SHP77 treated with DMSO at 0.1 percent for 48 hours (cell line): Measurements from ENCODE around the gene BCHE.
A peak's percentile ranks its signal among the peaks of the same experiment; 100 is the strongest.
"Not testable (repeated sequence)": the region's sequence is repeated elsewhere in the genome, so short reads cannot be mapped to it uniquely, and the experiment has no call there.

Experiments
- DNase-seq: peaks from one replicate; lab custom pipeline; 2025; lab: John Stamatoyannopoulos, UW

BCHE gene

GRCh38 chr3:165816209-165816608 lies 21.0 kb downstream of the BCHE start:
- no peak for DNase-seq

- no peak for DNase-seq
These were observed 21.5 kb downstream of the BCHE start for GRCh38 chr3:165815682-165816081.

GRCh38 chr3:165814380-165814779 lies 22.8 kb downstream of the BCHE start:
- no peak for DNase-seq

- DNase-seq: not testable (repeated sequence)
These were observed 29.3 kb downstream of the BCHE start for GRCh38 chr3:165807937-165808336.

GRCh38 chr3:165805946-165806561 lies 31.2 kb downstream of the BCHE start:
- no peak for DNase-seq

- DNase-seq: no peak
These were observed 33.8 kb downstream of the BCHE start for GRCh38 chr3:165803471-165803870.

- no peak for DNase-seq
These were observed 36.3 kb downstream of the BCHE start for GRCh38 chr3:165800970-165801369.

- no peak for DNase-seq
These were observed 38.2 kb downstream of the BCHE start for GRCh38 chr3:165799026-165799425.

- no peak for DNase-seq
These were observed 39.7 kb downstream of the BCHE start for GRCh38 chr3:165797551-165797950.

GRCh38 chr3:165796701-165797100 lies 40.5 kb downstream of the BCHE start:
- no peak for DNase-seq

- no peak for DNase-seq
These were observed 48.7 kb downstream of the BCHE start for GRCh38 chr3:165788531-165788930.

- DNase-seq: no peak
These were observed 51.2 kb downstream of the BCHE start for GRCh38 chr3:165786013-165786412.

GRCh38 chr3:165784337-165784736 lies 52.9 kb downstream of the BCHE start:
- no peak for DNase-seq

- no peak for DNase-seq
These were observed 53.8 kb downstream of the BCHE start for GRCh38 chr3:165783383-165783782.

- DNase-seq: no peak
These were observed 58.3 kb downstream of the BCHE start for GRCh38 chr3:165778891-165779290.

- DNase-seq: no peak
These were observed 58.8 kb downstream of the BCHE start for GRCh38 chr3:165778456-165778855.

GRCh38 chr3:165775824-165776223 lies 61.4 kb downstream of the BCHE start:
- DNase-seq: no peak

GRCh38 chr3:165770781-165771180 lies 66.4 kb downstream of the BCHE start:
- DNase-seq: no peak

GRCh38 chr3:165768680-165769079 lies 68.5 kb downstream of the BCHE start:
- DNase-seq: no peak

GRCh38 chr3:165759041-165759440 lies 78.2 kb downstream of the BCHE start:
- DNase-seq: no peak

- DNase-seq: no peak
These were observed 81.7 kb downstream of the BCHE start for GRCh38 chr3:165755571-165755970.

- DNase-seq: no peak
These were observed 82.8 kb downstream of the BCHE start for GRCh38 chr3:165754219-165755007.

GRCh38 chr3:165753560-165753959 lies 83.7 kb downstream of the BCHE start:
- no peak for DNase-seq

GRCh38 chr3:165751637-165752036 lies 85.6 kb downstream of the BCHE start:
- peak; percentile 48 for DNase-seq
